Measurements from ENCODE around the gene RBPJL.

GRCh38 chr20:45288376-45288775 is 18.3 kb upstream of the RBPJL start:
- TF ChIP-seq GATA2 (IDR thresholded peaks at IDR 0.05; ENCODE audit: low read depth, low read length) = no peak
- no peak for TF ChIP-seq GATA3 (IDR thresholded peaks at IDR 0.05; ENCODE audit: low read depth, low read length)

Measured in SH-SY5Y (cell line).